ENCODE results near the gene APOBEC3F. TPM values are rescaled to one million over a fixed set of nuclear protein-coding genes. Genes with fewer than 3 reads are reported as not detected.
"Not testable (repeated sequence)": the region's sequence is repeated elsewhere in the genome, so short reads cannot be mapped to it uniquely, and the experiment has no call there.

The APOBEC3F gene
- total RNA-seq, 1 experiment from 2014 or later, result 8.9 TPM

DNA sequence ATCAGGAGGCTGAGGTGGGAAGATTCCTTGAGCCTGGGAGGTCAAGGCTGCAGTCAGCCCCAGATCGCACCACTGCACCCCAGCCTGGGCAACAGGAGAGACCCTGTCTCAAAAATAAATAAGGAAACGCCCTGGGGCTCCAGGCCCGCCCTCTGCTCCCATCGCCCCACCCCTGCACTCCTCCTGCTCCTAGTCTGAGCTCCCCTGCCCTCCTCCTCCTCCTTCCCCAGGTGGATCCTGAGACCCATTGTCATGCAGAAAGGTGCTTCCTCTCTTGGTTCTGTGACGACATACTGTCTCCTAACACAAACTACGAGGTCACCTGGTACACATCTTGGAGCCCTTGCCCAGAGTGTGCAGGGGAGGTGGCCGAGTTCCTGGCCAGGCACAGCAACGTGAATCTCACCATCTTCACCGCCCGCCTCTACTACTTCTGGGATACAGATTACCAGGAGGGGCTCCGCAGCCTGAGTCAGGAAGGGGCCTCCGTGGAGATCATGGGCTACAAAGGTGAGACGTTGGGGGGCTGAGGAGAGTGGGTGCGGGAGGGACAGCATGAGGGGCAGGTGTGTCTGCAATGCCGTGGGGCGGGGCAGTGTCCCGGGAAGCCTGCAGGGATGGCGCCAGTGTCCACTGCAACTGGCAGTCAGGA, 11.3 kb downstream of the APOBEC3F start:
- H4K20me1 ChIP-seq (ENCODE audit: control insufficient read depth, insufficient read depth, insufficient read length); H3K79me1 ChIP-seq (ENCODE audit: insufficient read depth, low read depth, low read length, poor library complexity, severe bottlenecking); H2BK20ac ChIP-seq (ENCODE audit: low read depth, low read length, poor library complexity, severe bottlenecking); H3K23me2 ChIP-seq (ENCODE audit: insufficient read length, low read depth, low read length, poor library complexity, severe bottlenecking); H3K9me3 Mint-ChIP-seq; H3K9ac ChIP-seq (ENCODE audit: extremely low read depth, insufficient read length, low read length); H2BK15ac ChIP-seq (ENCODE audit: low read depth, low read length); H3K79me2 ChIP-seq (ENCODE audit: insufficient read depth, low read length); H3K27me3 ChIP-seq (ENCODE audit: insufficient read depth, low read length); H3K23ac ChIP-seq (ENCODE audit: insufficient read length, low read depth, low read length); H2BK120ac ChIP-seq (ENCODE audit: low read depth, low read length, poor library complexity, severe bottlenecking); H3K4me2 ChIP-seq (ENCODE audit: insufficient read depth, insufficient read length, low read length); H3K36me3 Mint-ChIP-seq (ENCODE audit: insufficient read depth in 1 of 3, low read depth in 3 of 3); H3T11ph ChIP-seq (ENCODE audit: low read length); H3K4me1 ChIP-seq (ENCODE audit: insufficient read depth, low read length); H3K27me3 Mint-ChIP-seq (ENCODE audit: low read depth); H3K9me3 ChIP-seq (ENCODE audit: control insufficient read depth, low read depth, low read length); H3K56ac ChIP-seq (ENCODE audit: insufficient read length, low read depth, low read length); H3K27ac ChIP-seq (ENCODE audit: insufficient read length, low read depth, low read length); H3K4ac ChIP-seq (ENCODE audit: low read depth, low read length); H2AFZ ChIP-seq (ENCODE audit: low read length); H2BK5ac ChIP-seq (ENCODE audit: insufficient read length, low read length); H4K8ac ChIP-seq (replicated peaks; ENCODE audit: insufficient read length, low read depth, low read length); H4K5ac ChIP-seq (ENCODE audit: insufficient read length, low read depth, low read length); H2AK5ac ChIP-seq (ENCODE audit: insufficient read length, low read length); H4K91ac ChIP-seq (ENCODE audit: insufficient read length, low read depth, low read length): not testable (repeated sequence)
- Mint-ChIP-seq H3K4me3 (peak overlapping the region; percentile 45 to 51; a peak in 3 of 5 replicates), H3K27ac (peak overlapping the region; percentile 76 to 96 (median 95); a peak in 5 of 7 replicates), H3K4me1 (peaks cover 30 to 41% of the 10 kb centered on the region in 2 experiments)
- no CpG with 5 or more reads among the region's 18 CpGs for WGBS (ENCODE audit: extremely low coverage, insufficient read length, low lambda C conversion rate)
- peak overlapping the region; percentile 74; the same call in 1 of the 2 replicates for H3K14ac ChIP-seq (ENCODE audit: insufficient read depth, low read length)
- DNase-seq, result peak; percentile 81
- peak overlapping the region; percentile 8 for H2BK12ac ChIP-seq (ENCODE audit: insufficient read length, low read depth, low read length)
- H3K18ac ChIP-seq (ENCODE audit: insufficient read length, low read depth, low read length), result peak overlapping the region; percentile 91

Measured in H9 (cell line).